HG02763 (cell line): ENCODE measurements around the gene CCNF.

ENCODE experiments used
- ATAC-seq: cut with Tn5 transposase; IDR thresholded peaks from one replicate; pipeline ENCODE4 v1.9.1; 2021; ENCODE audit warnings: mild to moderate bottlenecking, moderate library complexity; ENCODE audit not compliant: unreplicated experiment

CCNF gene

DNA sequence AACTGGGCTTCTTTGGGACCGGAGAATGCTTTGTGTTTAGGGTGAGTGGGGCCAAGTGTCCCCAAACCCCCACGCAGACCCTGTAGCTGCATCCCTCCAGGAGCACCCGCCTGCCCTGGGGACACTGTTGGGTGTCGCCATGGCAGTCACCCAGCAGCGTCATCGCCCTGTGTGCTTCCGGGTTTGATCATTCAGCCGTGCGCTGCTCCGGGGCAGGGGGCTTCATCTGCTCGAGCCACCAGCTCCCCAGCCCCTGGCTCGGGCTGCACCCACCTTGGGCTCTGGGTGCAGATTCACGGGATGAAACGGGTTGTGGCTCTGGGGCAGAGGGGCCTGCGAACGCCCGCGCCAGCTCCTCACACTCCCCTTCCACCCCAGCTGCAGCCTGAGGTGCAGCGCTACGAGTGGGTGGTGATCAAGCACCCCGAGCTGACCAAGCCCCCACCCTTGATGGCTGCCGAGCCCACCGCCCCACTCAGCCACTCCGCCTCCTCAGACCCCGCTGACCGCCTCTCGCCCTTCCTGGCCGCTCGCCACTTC, 70.7 kb downstream of the CCNF start:
- no peak for ATAC-seq

DNA sequence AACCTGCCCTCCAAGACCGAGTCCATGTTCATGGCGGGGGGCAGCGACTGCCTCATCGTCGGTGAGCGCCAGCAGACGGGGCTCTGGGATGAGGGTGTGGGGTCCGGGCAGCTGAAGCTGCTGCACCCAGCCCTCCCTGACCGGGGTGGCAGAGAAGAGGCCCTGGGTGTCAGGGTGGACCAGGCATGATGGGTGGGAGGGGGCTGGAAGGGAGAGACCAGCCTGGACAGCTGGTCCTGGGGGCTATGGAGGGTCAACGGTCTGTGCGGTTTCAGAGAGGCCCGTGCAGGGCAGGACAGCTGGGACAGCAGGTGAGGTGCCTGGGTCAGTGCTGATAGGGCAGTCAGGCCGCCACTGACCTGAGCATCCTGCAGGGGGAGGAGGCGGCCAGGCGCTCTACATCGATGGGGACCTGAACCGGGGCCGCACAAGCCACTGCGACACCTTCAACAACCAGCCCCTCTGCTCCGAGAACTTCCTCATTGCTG, 71.2 kb downstream of the CCNF start:
- no peak for ATAC-seq

DNA sequence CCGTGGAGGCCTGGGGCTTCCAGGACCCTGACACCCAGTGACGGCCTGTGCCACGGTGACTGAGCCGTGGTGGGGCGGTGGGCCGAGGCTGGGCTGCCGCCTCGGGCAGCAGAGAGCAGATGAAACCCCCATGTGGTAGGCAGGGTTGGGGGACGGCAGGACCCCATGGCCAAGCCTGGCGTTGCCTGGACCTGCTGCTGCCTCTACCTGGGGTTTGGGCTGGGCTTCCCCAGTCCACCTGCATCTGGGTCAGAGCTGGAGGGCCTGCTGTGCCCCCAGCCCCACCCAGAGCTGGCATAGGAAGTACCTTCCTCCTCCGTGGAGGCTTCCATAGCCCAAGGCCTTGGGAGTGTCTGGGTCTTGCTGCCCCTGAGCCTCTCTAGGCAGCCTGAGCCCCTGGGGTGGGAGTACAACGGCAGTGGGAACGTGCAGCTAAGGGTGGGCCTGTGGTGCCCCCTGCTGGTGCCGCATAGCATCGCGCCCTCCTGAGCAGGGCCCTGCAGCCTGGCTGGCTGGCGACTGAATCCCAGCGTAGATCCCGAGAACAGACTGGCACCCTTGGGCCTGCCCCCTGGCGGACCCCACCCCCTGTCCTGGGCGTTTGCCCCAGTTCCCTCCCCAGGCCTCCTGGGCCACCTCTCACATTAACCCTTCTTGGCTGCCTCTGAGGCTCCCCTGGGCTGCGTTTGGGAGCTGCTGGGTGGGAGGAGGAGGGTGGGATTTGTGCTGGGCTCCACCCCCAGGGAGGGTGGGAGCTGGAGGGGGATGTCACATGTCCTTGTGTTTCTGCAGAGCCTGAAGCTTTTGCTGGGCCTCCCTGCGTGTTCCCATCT, 71.9 kb downstream of the CCNF start:
- ATAC-seq: peak; percentile 63

DNA sequence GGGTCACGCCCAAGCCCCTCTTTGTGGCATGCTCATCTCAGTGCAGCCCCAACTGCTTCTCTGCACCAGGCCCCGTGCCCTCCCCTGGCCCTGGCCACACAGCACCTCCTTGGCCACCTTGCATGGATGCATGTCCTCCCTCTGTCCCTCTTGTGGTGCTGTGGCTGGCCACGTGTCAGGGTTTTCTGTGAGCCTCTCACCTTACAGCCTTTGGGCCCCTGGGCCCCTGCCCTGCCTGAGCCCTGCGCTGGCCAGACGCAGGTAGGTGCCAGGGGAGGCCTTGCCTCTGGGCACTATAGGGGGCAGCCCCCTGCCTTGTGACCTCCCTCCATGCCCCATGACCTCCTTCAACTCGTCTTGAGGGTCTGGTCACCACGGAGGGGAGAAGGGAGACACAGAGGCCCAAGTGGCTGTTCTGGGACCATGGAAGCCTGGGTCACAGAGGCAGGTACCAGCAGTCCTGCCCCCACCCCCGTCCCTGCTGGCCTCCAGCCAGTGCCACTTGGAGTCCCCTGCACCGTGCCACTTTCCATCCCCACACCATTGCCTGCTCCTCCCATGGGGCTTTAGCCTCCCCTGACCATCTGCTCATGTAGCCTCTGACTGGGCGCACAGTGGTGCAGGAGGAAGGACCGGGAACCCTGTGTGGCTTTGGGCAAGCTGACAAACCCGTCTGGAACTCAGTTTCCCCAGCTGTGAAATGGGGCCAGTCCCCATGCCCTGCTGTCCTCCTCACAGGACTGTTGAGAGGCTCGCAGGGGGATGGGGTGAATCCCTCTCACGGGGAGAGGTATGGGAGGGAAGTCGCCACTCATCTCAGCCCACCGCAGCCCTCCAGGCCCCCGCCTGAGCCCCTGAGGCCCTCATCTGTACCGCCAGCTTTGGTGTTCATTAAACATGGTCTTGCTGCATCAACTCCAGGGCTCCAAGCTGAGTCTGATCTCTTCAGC, 73.0 kb downstream of the CCNF start:
- no peak for ATAC-seq

DNA sequence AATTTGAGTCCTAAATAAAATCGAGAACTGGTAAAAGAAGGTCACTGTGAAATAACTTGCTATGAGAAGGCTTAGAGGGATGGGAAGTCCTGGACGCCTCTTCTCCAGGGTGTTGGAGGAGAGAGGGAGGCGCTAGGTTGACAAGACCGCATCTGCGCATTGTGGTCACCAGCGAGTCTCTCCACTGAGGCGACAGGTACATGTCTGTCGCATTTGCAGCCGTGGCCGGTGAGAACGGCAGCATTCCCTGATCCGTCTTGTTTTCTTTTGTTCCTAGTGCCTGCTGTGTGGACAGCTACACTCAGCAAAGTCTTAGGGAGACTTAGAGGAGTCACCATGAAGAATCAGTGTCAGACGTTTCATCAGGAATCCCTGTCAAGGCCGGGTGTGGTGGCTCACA, 76.4 kb downstream of the CCNF start:
- no peak for ATAC-seq

DNA sequence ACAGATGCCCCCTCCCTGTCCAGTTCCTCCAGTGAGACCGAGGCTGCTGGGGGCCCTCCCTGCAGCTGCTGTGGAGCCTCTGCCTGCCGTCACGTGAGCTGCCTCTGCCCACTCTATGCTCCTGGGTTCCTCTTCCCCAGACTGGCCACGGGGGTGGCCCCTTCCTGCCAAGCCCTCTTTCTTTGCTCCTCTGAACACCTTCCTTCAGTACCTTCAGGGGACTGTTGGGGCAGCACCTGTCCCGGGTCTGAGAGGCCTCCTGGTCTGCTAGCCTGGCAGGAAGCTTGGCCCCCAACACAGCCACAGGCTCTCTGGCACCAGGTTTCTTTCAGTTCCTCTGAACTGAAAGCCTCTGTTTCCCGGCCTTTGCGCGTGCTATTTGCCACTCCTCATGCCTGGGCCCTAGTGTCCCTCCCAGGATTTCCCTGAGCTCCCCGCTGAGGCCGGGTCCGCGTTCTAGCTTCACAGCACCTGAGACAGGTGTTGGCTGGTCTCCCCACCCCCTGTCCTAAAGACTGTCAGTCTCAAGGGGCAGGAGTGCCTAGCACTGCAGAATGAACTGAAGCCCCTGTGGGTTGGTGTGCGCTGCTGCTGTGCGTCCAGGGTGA, 77.9 kb downstream of the CCNF start:
- no peak for ATAC-seq

DNA sequence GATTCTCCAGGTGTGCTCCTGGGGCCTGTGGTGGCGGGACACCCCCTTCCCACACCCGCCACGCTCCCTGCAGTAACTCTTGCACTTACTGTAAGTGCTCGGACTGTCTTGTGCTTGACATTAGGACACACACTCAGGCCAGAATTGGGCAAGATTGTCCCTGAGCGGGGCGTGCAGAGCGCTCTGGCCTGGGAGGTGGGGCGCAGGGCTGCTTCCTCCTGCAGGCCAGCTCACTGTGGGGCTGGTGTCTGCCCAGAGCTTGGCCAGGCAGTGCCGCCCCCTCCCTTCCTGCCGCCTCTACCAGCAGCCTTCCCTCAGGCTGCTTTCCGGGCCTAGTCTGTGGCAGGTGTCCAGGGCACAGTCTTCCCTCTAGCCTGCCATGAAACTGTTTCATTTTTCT, 78.4 kb downstream of the CCNF start:
- no peak for ATAC-seq
